ENCODE measurements around the gene FOXA2. TPM values are rescaled to one million over a fixed set of nuclear protein-coding genes. Genes with fewer than 3 reads are reported as not detected.

The FOXA2 gene
- total RNA-seq, 1 donor from 2014 or later: 6.8 TPM

- Histone ChIP-seq H3K4me3 (ENCODE audit: low read depth, low read length) (no peak overlapping the region), H3K36me3 (ENCODE audit: control insufficient read depth, insufficient read depth, low read length) (no peaks in the 10 kb centered on the region), H3K27me3 (ENCODE audit: control insufficient read depth, insufficient read depth, low read length) (no peaks in the 10 kb centered on the region)
- no peak for TF ChIP-seq CTCF (IDR thresholded peaks at IDR 0.05; ENCODE audit: insufficient read depth, low read length, severe bottlenecking)
- no peak for DNase-seq (ENCODE audit: low read depth)
- no peak for FAIRE-seq
Measured at GRCh38 chr20:22597303-22597702, 12.9 kb upstream of the FOXA2 start.

- TF ChIP-seq CTCF (IDR thresholded peaks at IDR 0.05; ENCODE audit: insufficient read depth, low read length, severe bottlenecking): no peak
- no peak for DNase-seq (ENCODE audit: low read depth)
- no peak overlapping the region for H3K4me3 ChIP-seq (ENCODE audit: low read depth, low read length)
- H3K27me3 ChIP-seq (ENCODE audit: control insufficient read depth, insufficient read depth, low read length): no peaks in the 10 kb centered on the region
- FAIRE-seq: no peak
- no peaks in the 10 kb centered on the region for H3K36me3 ChIP-seq (ENCODE audit: control insufficient read depth, insufficient read depth, low read length)
Measured at GRCh38 chr20:22590662-22591061, 6.3 kb upstream of the FOXA2 start.

- DNase-seq (ENCODE audit: low read depth) (no peak), FAIRE-seq (no peak)
- Histone ChIP-seq H3K36me3 (ENCODE audit: control insufficient read depth, insufficient read depth, low read length) (peaks cover 1% of the 10 kb centered on the region), H3K4me3 (ENCODE audit: low read depth, low read length) (peak overlapping the region; percentile 39), H3K27me3 (ENCODE audit: control insufficient read depth, insufficient read depth, low read length) (no peaks in the 10 kb centered on the region)
- peak; percentile 95 for TF ChIP-seq CTCF (IDR thresholded peaks at IDR 0.05; ENCODE audit: insufficient read depth, low read length, severe bottlenecking)
Measured at GRCh38 chr20:22586645-22587310, 2.4 kb upstream of the FOXA2 start.

GRCh38 chr20:22585786-22586493 lies 1.6 kb upstream of the FOXA2 start:
- H3K27me3 ChIP-seq (ENCODE audit: control insufficient read depth, insufficient read depth, low read length): no peaks in the 10 kb centered on the region

GRCh38 chr20:22584922-22585785 lies 782 bp upstream of the FOXA2 start:
- H3K4me3 ChIP-seq (ENCODE audit: low read depth, low read length): peak overlapping the region; percentile 80
- H3K27me3 ChIP-seq (ENCODE audit: control insufficient read depth, insufficient read depth, low read length): no peaks in the 10 kb centered on the region
- no peak for TF ChIP-seq CTCF (IDR thresholded peaks at IDR 0.05; ENCODE audit: insufficient read depth, low read length, severe bottlenecking)
- FAIRE-seq (no peak), DNase-seq (ENCODE audit: low read depth) (peak; percentile 56)
- peaks cover 4% of the 10 kb centered on the region for H3K36me3 ChIP-seq (ENCODE audit: control insufficient read depth, insufficient read depth, low read length)

More at GRCh38 chr20:22585786-22586493, 1.6 kb upstream of the FOXA2 start:
- DNase-seq (ENCODE audit: low read depth): no peak
- TF ChIP-seq CTCF (IDR thresholded peaks at IDR 0.05; ENCODE audit: insufficient read depth, low read length, severe bottlenecking): no peak
- Histone ChIP-seq H3K4me3 (ENCODE audit: low read depth, low read length) (no peak overlapping the region), H3K36me3 (ENCODE audit: control insufficient read depth, insufficient read depth, low read length) (peaks cover 4% of the 10 kb centered on the region)
- FAIRE-seq: no peak

Data from bronchial epithelial cell (primary cell).